Measurements from ENCODE around the gene TMEM51. TPM values are rescaled to one million over a fixed set of nuclear protein-coding genes. Genes with fewer than 3 reads are reported as not detected.

Gene TMEM51
- total RNA-seq, 4 donors from 2014 or later: 17.7 to 32.9 (median 22.9) TPM

- Histone ChIP-seq H3K27ac (no peak overlapping the region), H3K4me3 (no peak overlapping the region), H3K36me3 (no peaks in the 10 kb centered on the region), H3K9me3 (no peaks in the 10 kb centered on the region), H3K27me3 (no peaks in the 10 kb centered on the region), H3K4me1 (no peaks in the 10 kb centered on the region)
- 29 to 63% methylated on average over 1 to 6 of the region's 6 CpGs for WGBS, 2 donors (ENCODE audit: low coverage in 1 of 2)
- intact Hi-C loops (cut with DNase I; ENCODE audit: low total_unique reads) (no loop called here), in situ Hi-C loops (cut with MboI; ENCODE audit: low pct_ligation_motif_present in 1 of 4, low pct_unique_long_range_greater_than_20kb in 1 of 4, low sequenced_read_pairs in 3 of 4) (loop anchor here in 3 of 4 donors (10.0 to 25.0 kb wide), 2 partner anchors 133 to 295 kb away; partner anchors contain the start of gene CTRC (in 3 of the 3))
- no peak for DNase-seq
- TF ChIP-seq POLR2A (IDR thresholded peaks at IDR 0.05) (no peak), CTCF (IDR thresholded peaks at IDR 0.05) (no peak)
These were observed 11.5 kb upstream of the TMEM51 start for GRCh38 chr1:15141935-15142539.

- in situ Hi-C loops (cut with MboI; ENCODE audit: low pct_ligation_motif_present in 1 of 4, low pct_unique_long_range_greater_than_20kb in 1 of 4, low sequenced_read_pairs in 3 of 4): loop anchor here in 3 of 4 donors (10.0 to 25.0 kb wide), 2 partner anchors 129 to 292 kb away; partner anchors contain the start of gene CTRC (in 3 of the 3)
- WGBS, 2 donors (ENCODE audit: low coverage in 1 of 2): 68% methylated on average over 2 of the region's 2 CpGs; no CpG with 5 or more reads in 1 of the 2 donors
- H3K9me3 ChIP-seq: no peaks in the 10 kb centered on the region
- no peaks in the 10 kb centered on the region for H3K36me3 ChIP-seq
- TF ChIP-seq CTCF (IDR thresholded peaks at IDR 0.05) (no peak), POLR2A (IDR thresholded peaks at IDR 0.05) (no peak), EP300 (IDR thresholded peaks at IDR 0.05; ENCODE audit: low read depth) (no peak), POLR2AphosphoS5 (IDR thresholded peaks at IDR 0.05) (no peak)
- no peak for DNase-seq
- no peaks in the 10 kb centered on the region for H3K4me1 ChIP-seq
- no peaks in the 10 kb centered on the region for H3K27me3 ChIP-seq
- H3K27ac ChIP-seq: no peak overlapping the region
- intact Hi-C loops (cut with DNase I; ENCODE audit: low total_unique reads): no loop called here
- H3K4me3 ChIP-seq: no peak overlapping the region
These were observed 8.2 kb upstream of the TMEM51 start for GRCh38 chr1:15145327-15145726.

- Histone ChIP-seq H3K36me3 (no peaks in the 10 kb centered on the region), H3K27ac (no peak overlapping the region), H3K4me3 (no peak overlapping the region), H3K9me3 (no peaks in the 10 kb centered on the region), H3K4me1 (peaks cover 0 to under 1% (median 0%) of the 10 kb centered on the region in 4 donors), H3K27me3 (no peaks in the 10 kb centered on the region)
- DNase-seq: no peak
- in situ Hi-C loops (cut with MboI; ENCODE audit: low pct_ligation_motif_present in 1 of 4, low pct_unique_long_range_greater_than_20kb in 1 of 4, low sequenced_read_pairs in 3 of 4) (loop anchor here in 3 of 4 donors (10.0 to 25.0 kb wide), 2 partner anchors 129 to 291 kb away; partner anchors contain the start of gene CTRC (in 3 of the 3)), intact Hi-C loops (cut with DNase I; ENCODE audit: low total_unique reads) (no loop called here)
- no peak for TF ChIP-seq CTCF (IDR thresholded peaks at IDR 0.05)
- TF ChIP-seq POLR2AphosphoS5 (IDR thresholded peaks at IDR 0.05): no peak
- TF ChIP-seq EP300 (IDR thresholded peaks at IDR 0.05; ENCODE audit: low read depth): no peak
- WGBS, 2 donors (ENCODE audit: low coverage in 1 of 2): 60 to 63% methylated on average over 3 to 4 of the region's 4 CpGs
These were observed 7.3 kb upstream of the TMEM51 start for GRCh38 chr1:15146142-15146680.

GRCh38 chr1:15146971-15147376, 6.6 kb upstream of the TMEM51 start:
- TF ChIP-seq EP300 (IDR thresholded peaks at IDR 0.05; ENCODE audit: low read depth): no peak
- TF ChIP-seq CTCF (IDR thresholded peaks at IDR 0.05): no peak
- TF ChIP-seq POLR2A (IDR thresholded peaks at IDR 0.05): no peak
- no peak for TF ChIP-seq POLR2AphosphoS5 (IDR thresholded peaks at IDR 0.05)
- H3K4me3 ChIP-seq: no peak overlapping the region
- in situ Hi-C loops (cut with MboI; ENCODE audit: low pct_ligation_motif_present in 1 of 4, low pct_unique_long_range_greater_than_20kb in 1 of 4, low sequenced_read_pairs in 3 of 4) (loop anchor here in 3 of 4 donors (10.0 to 25.0 kb wide), 2 partner anchors 128 to 290 kb away; partner anchors contain the start of gene CTRC (in 3 of the 3)), intact Hi-C loops (cut with DNase I; ENCODE audit: low total_unique reads) (no loop called here)
- H3K27ac ChIP-seq: no peak overlapping the region
- H3K36me3 ChIP-seq: no peaks in the 10 kb centered on the region
- H3K27me3 ChIP-seq: no peaks in the 10 kb centered on the region
- no peaks in the 10 kb centered on the region for H3K9me3 ChIP-seq
- H3K4me1 ChIP-seq: peaks cover 0 to 8% (median 2%) of the 10 kb centered on the region in 4 donors
- DNase-seq: no peak
- WGBS, 2 donors (ENCODE audit: low coverage in 1 of 2): 81% methylated on average over 4 of the region's 4 CpGs; no CpG with 5 or more reads in 1 of the 2 donors

Measured in transverse colon (tissue), 4 donors.